CD14-positive monocyte (primary cell): ENCODE data around the gene WWOX. TPM values are rescaled to one million over a fixed set of nuclear protein-coding genes. Genes with fewer than 3 reads are reported as not detected.

Experiments
- DNase-seq, 3 donors: peaks; one replicate each; pipeline ENCODE4 v3.0.0-alpha.2; 2011 to 2022
- H2AFZ ChIP-seq: 2 replicates; pipeline ENCODE4 v1.6.0; 2012; ENCODE audit warnings: mild to moderate bottlenecking, low read depth, low read length, inconsistent platforms; ENCODE audit not compliant: insufficient read depth, poor library complexity, severe bottlenecking
- H3K27ac ChIP-seq, 2 donors: 1 replicate in 1 of 2; 2 replicates in 1 of 2; pipeline ENCODE4 v1.5.1; 2012 to 2013; ENCODE audit warnings: low read length in 2 of 2, control low read depth in 1 of 2, inconsistent platforms in 1 of 2, low read depth in 1 of 2, mild to moderate bottlenecking in 1 of 2
- H3K27me3 ChIP-seq, 2 donors: one replicate each; pipeline versions ENCODE4 v1.6.0 to v1.6.1; 2011 to 2013; ENCODE audit warnings: low read length in 2 of 2; ENCODE audit not compliant: control insufficient read depth in 2 of 2, insufficient read depth in 2 of 2
- H3K36me3 ChIP-seq, 2 donors: replicated peaks in 1 of 2; 1 replicate in 1 of 2; 2 replicates in 1 of 2; pipeline versions ENCODE4 v1.5.1 to v1.6.1; 2012 to 2013; ENCODE audit warnings: low read length in 2 of 2, control low read depth in 1 of 2, inconsistent platforms in 1 of 2, mild to moderate bottlenecking in 1 of 2; ENCODE audit not compliant: insufficient read depth in 2 of 2, control insufficient read depth in 1 of 2
- H3K4me1 ChIP-seq, 2 donors: 1 replicate in 1 of 2; 2 replicates in 1 of 2; pipeline versions ENCODE4 v1.5.1 to v1.6.1; 2012 to 2013; ENCODE audit warnings: low read length in 2 of 2, control low read depth in 1 of 2, inconsistent platforms in 1 of 2, mild to moderate bottlenecking in 1 of 2, moderate library complexity in 1 of 2; ENCODE audit not compliant: insufficient read depth in 2 of 2, control insufficient read depth in 1 of 2
- H3K4me2 ChIP-seq: replicated peaks from 2 replicates; pipeline ENCODE3; 2012; ENCODE audit warnings: low read length, moderate library complexity, mild to moderate bottlenecking; ENCODE audit not compliant: poor library complexity, severe bottlenecking; ENCODE audit errors: extremely low read depth
- H3K4me3 ChIP-seq, 3 experiments: fragments of 200-600 bp in 1 of 3; sonication (generic) in 1 of 3; replicated peaks in 1 of 3; 1 replicate in 2 of 3; 2 replicates in 1 of 3; pipeline ENCODE4 v1.5.1; 2011 to 2013; ENCODE audit warnings: low read length in 3 of 3, mild to moderate bottlenecking in 3 of 3, control low read depth in 2 of 3, low read depth in 2 of 3, inconsistent platforms in 1 of 3, moderate library complexity in 1 of 3
- H3K79me2 ChIP-seq: 2 replicates; pipeline ENCODE4 v1.6.0; 2012; ENCODE audit warnings: mild to moderate bottlenecking, control low read depth, inconsistent platforms, low read length, moderate library complexity; ENCODE audit not compliant: insufficient read depth
- H3K9ac ChIP-seq: 2 replicates; pipeline ENCODE4 v1.6.0; 2017; ENCODE audit warnings: low read length, mild to moderate bottlenecking; ENCODE audit not compliant: insufficient read depth, poor library complexity, severe bottlenecking
- H3K9me3 ChIP-seq, 2 donors: replicated peaks in 1 of 2; 1 replicate in 1 of 2; 2 replicates in 1 of 2; pipeline versions ENCODE4 v1.5.1 to v1.6.1; 2012 to 2013; ENCODE audit warnings: low read length in 2 of 2, control low read depth in 1 of 2; ENCODE audit not compliant: control insufficient read depth in 1 of 2, insufficient read depth in 1 of 2
- H4K20me1 ChIP-seq: 2 replicates; pipeline ENCODE4 v1.6.0; 2012; ENCODE audit warnings: mild to moderate bottlenecking, low read length, control low read depth, moderate library complexity; ENCODE audit not compliant: insufficient read depth
- H3K27ac Mint-ChIP-seq, 7 donors: one replicate each; pipeline ENCODE4 v1.8.0; 2020; ENCODE audit warnings: mild to moderate bottlenecking in 7 of 7, mixed read lengths in 7 of 7, moderate library complexity in 6 of 7, inconsistent platforms in 2 of 7
- H3K27me3 Mint-ChIP-seq, 3 donors: one replicate each; pipeline ENCODE4 v1.8.0; 2021 to 2022; ENCODE audit warnings: low read depth in 3 of 3, mild to moderate bottlenecking in 3 of 3, mixed read lengths in 3 of 3, moderate library complexity in 3 of 3, inconsistent platforms in 1 of 3
- H3K36me3 Mint-ChIP-seq, 2 donors: one replicate each; pipeline ENCODE4 v1.8.0; 2020; ENCODE audit warnings: mixed read lengths in 2 of 2, inconsistent platforms in 1 of 2, mild to moderate bottlenecking in 1 of 2
- H3K4me1 Mint-ChIP-seq: one replicate; pipeline ENCODE4 v1.8.0; 2020; ENCODE audit warnings: mild to moderate bottlenecking, mixed read lengths
- H3K4me3 Mint-ChIP-seq, 2 donors: one replicate each; pipeline ENCODE4 v1.8.0; 2020; ENCODE audit warnings: mild to moderate bottlenecking in 2 of 2, mixed read lengths in 2 of 2, moderate library complexity in 1 of 2
- H3K9me3 Mint-ChIP-seq, 7 donors: one replicate each; pipeline ENCODE4 v1.8.0; 2020 to 2022; ENCODE audit warnings: mixed read lengths in 7 of 7, mild to moderate bottlenecking in 6 of 7, moderate library complexity in 6 of 7, inconsistent platforms in 2 of 7
- WGBS: methylation state at CpG from one replicate; pipeline ENCODE4 v1.1.5; 2013; ENCODE audit warnings: missing lambda C conversion rate; ENCODE audit not compliant: insufficient coverage; 5-methylcytosine and 5-hydroxymethylcytosine counted together
- intact Hi-C, 2 donors: fragments of 100-400 bp; cut with micrococcal nuclease; formaldehyde crosslinking; loops; one replicate each; pipeline versions ENCODE4 v1.15.0 to v1.15.1; 2023
- polyA plus RNA-seq, 3 donors: library from polyadenylated mRNA; depleted of rRNA in 1 of 3; unstranded in 2 of 3; stranded (reverse) in 1 of 3; fragments of 300-500 nt in 2 of 3; fragments of >200 nt in 1 of 3; fragmentation: Illumina TruSeq in 2 of 3; gene quantifications; 1 replicate in 2 of 3; 2 replicates in 1 of 3; pipeline ENCODE4 v1.2.3, GENCODE V29; 2012 to 2021
- TF ChIP-seq, protein P1 (sequence below): fragments of 200-600 bp; IDR thresholded peaks from one replicate; pipeline ENCODE4 v1.8.0; 2022; ENCODE audit warnings: antibody characterized with exemption, mild to moderate bottlenecking

The WWOX gene
- polyA plus RNA-seq, 3 donors: 4.0 to 7.0 (median 6.3) TPM

- H3K9me3 Mint-ChIP-seq: peaks cover 1 to 6% (median 4%) of the 10 kb centered on the region in 7 donors
- Histone ChIP-seq H3K36me3 (no peaks in the 10 kb centered on the region), H3K9me3 (peaks cover 0 to 3% of the 10 kb centered on the region in 2 donors), H3K79me2 (no peaks in the 10 kb centered on the region), H3K27ac (no peak overlapping the region), H3K4me2 (no peak overlapping the region), H4K20me1 (no peaks in the 10 kb centered on the region), H3K9ac (no peak overlapping the region), H3K4me3 (no peak overlapping the region), H3K27me3 (no peaks in the 10 kb centered on the region), H3K4me1 (no peaks in the 10 kb centered on the region), H2AFZ (no peak overlapping the region)
- H3K27ac Mint-ChIP-seq: no peak overlapping the region
- intact Hi-C loops: no loop called here
- TF ChIP-seq, protein P1, sequence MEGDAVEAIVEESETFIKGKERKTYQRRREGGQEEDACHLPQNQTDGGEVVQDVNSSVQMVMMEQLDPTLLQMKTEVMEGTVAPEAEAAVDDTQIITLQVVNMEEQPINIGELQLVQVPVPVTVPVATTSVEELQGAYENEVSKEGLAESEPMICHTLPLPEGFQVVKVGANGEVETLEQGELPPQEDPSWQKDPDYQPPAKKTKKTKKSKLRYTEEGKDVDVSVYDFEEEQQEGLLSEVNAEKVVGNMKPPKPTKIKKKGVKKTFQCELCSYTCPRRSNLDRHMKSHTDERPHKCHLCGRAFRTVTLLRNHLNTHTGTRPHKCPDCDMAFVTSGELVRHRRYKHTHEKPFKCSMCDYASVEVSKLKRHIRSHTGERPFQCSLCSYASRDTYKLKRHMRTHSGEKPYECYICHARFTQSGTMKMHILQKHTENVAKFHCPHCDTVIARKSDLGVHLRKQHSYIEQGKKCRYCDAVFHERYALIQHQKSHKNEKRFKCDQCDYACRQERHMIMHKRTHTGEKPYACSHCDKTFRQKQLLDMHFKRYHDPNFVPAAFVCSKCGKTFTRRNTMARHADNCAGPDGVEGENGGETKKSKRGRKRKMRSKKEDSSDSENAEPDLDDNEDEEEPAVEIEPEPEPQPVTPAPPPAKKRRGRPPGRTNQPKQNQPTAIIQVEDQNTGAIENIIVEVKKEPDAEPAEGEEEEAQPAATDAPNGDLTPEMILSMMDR: no peak
- DNase-seq: no peak
- H3K4me1 Mint-ChIP-seq: no peaks in the 10 kb centered on the region
- H3K27me3 Mint-ChIP-seq: peaks cover 0 to 2% (median 2%) of the 10 kb centered on the region in 3 donors
- no peak overlapping the region for H3K4me3 Mint-ChIP-seq
- H3K36me3 Mint-ChIP-seq: no peaks in the 10 kb centered on the region
- 100% methylated on average over 2 of the region's 4 CpGs for WGBS
These were observed 832.2 kb downstream of the WWOX start for GRCh38 chr16:78931678-78932077.

DNA sequence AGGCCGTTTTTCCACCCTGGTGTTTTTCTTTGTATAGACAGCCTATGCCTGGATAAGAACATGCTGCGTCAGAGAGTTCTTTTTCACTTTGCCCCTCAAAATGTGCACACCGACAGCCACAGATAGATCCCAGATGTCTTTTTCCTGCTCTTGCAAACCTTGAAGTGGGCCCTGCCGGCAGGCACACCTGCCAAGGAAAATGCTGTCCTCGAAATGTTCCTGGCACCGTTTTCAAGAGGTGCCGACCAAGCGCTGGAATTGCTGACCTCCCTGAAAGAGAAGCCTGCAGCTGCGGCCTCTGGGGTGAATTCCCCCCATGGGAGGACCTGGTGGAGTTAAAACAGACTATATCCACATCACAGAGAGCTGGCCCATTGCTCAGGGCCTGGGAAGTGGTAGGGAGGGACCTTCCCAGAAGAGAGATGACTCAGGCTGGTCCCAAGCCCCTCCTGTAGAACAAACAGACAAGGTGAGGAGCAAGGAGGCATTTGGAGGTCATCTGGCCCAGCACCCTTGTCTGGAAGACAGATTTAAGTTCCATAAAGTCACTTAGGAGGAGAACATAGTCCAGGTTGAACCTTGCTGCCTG is 833.0 kb downstream of the WWOX start:
- H3K9ac ChIP-seq: no peak overlapping the region
- Mint-ChIP-seq H3K27ac (peak overlapping the region in 1 of 7 donors; percentile 4), H3K27me3 (peaks cover 0 to 2% (median 2%) of the 10 kb centered on the region in 3 donors), H3K36me3 (no peaks in the 10 kb centered on the region), H3K9me3 (peaks cover 1 to 6% (median 4%) of the 10 kb centered on the region in 7 donors), H3K4me1 (no peaks in the 10 kb centered on the region), H3K4me3 (no peak overlapping the region)
- no peaks in the 10 kb centered on the region for H3K79me2 ChIP-seq
- intact Hi-C loops: no loop called here
- no peak for DNase-seq
- no peaks in the 10 kb centered on the region for H3K27me3 ChIP-seq
- H2AFZ ChIP-seq: no peak overlapping the region
- WGBS: 97% methylated on average over 7 of the region's 9 CpGs
- peaks cover 0 to 3% of the 10 kb centered on the region in 2 donors for H3K9me3 ChIP-seq
- no peak overlapping the region for H3K27ac ChIP-seq
- no peak overlapping the region for H3K4me3 ChIP-seq
- TF ChIP-seq, protein P1: no peak
- H3K36me3 ChIP-seq: no peaks in the 10 kb centered on the region
- H3K4me1 ChIP-seq: no peaks in the 10 kb centered on the region
- H4K20me1 ChIP-seq: no peaks in the 10 kb centered on the region
- no peak overlapping the region for H3K4me2 ChIP-seq
